Fibroblast of lung (primary cell): Measurements from ENCODE around the gene MUC2. TPM values are rescaled to one million over a fixed set of nuclear protein-coding genes. Genes with fewer than 3 reads are reported as not detected.

Source experiments
- DNase-seq, 2 donors: peaks; one replicate each; pipeline versions ENCODE4 v3.0.0 to v3.0.0-alpha.2; 2010; ENCODE audit warnings: low read depth in 2 of 2
- H2AFZ ChIP-seq: 2 replicates; pipeline ENCODE4 v1.5.1; 2012; ENCODE audit warnings: low read length, control low read depth, inconsistent platforms
- H3K27ac ChIP-seq: 2 replicates; pipeline ENCODE4 v1.5.1; 2011; ENCODE audit warnings: low read length, control low read depth; ENCODE audit not compliant: insufficient read depth
- H3K27me3 ChIP-seq: 2 replicates; pipeline ENCODE4 v1.5.1; 2011; ENCODE audit warnings: mild to moderate bottlenecking, low read length; ENCODE audit not compliant: control insufficient read depth, insufficient read depth
- H3K36me3 ChIP-seq: 2 replicates; pipeline ENCODE4 v1.5.1; 2011; ENCODE audit warnings: low read length; ENCODE audit not compliant: control insufficient read depth, insufficient read depth
- H3K4me1 ChIP-seq: 2 replicates; pipeline ENCODE4 v1.5.1; 2011; ENCODE audit warnings: low read length; ENCODE audit not compliant: control insufficient read depth, insufficient read depth; ENCODE audit errors: extremely low read depth
- H3K4me2 ChIP-seq: 2 replicates; pipeline ENCODE4 v1.5.1; 2011; ENCODE audit warnings: low read length, control low read depth; ENCODE audit not compliant: insufficient read depth; ENCODE audit errors: extremely low read depth
- H3K4me3 ChIP-seq, 4 experiments: fragments of 200-600 bp in 1 of 4; sonication (generic) in 1 of 4; replicated peaks in 1 of 4; 2 replicates each; pipeline ENCODE4 v1.5.1; 2011 to 2016; ENCODE audit warnings: low read length in 4 of 4, low read depth in 3 of 4, mild to moderate bottlenecking in 3 of 4, control low read depth in 2 of 4, inconsistent platforms in 1 of 4, mixed read lengths in 1 of 4; ENCODE audit not compliant: insufficient read depth in 1 of 4; ENCODE audit errors: control extremely low read depth in 1 of 4
- H3K79me2 ChIP-seq: 2 replicates; pipeline ENCODE4 v1.5.1; 2012; ENCODE audit warnings: mild to moderate bottlenecking, low read length, inconsistent platforms; ENCODE audit not compliant: control insufficient read depth, insufficient read depth
- H3K9ac ChIP-seq: 2 replicates; pipeline ENCODE4 v1.5.1; 2011; ENCODE audit warnings: mild to moderate bottlenecking, low read length, control low read depth; ENCODE audit not compliant: insufficient read depth
- H3K9me3 ChIP-seq: 2 replicates; pipeline ENCODE4 v1.5.1; 2012; ENCODE audit warnings: low read depth, low read length; ENCODE audit not compliant: control insufficient read depth, insufficient read depth
- H4K20me1 ChIP-seq: 2 replicates; pipeline ENCODE4 v1.5.1; 2011; ENCODE audit warnings: low read length; ENCODE audit not compliant: control insufficient read depth, insufficient read depth; ENCODE audit errors: extremely low read depth
- CTCF ChIP-seq, 2 donors: IDR thresholded peaks in 1 of 2; conservative IDR thresholded peaks in 1 of 2; 1 replicate in 1 of 2; 2 replicates in 1 of 2; pipeline ENCODE4 v1.5.1; 2011 to 2012; ENCODE audit warnings: low read length in 2 of 2, control low read depth in 1 of 2, inconsistent platforms in 1 of 2, low read depth in 1 of 2, mild to moderate bottlenecking in 1 of 2
- EZH2 ChIP-seq: IDR thresholded peaks from 2 replicates; pipeline ENCODE4 v1.5.1; 2012; ENCODE audit warnings: low read length, control low read depth, mild to moderate bottlenecking; ENCODE audit errors: missing control alignments
- polyA plus RNA-seq, 2 donors: library from polyadenylated mRNA; depleted of rRNA in 1 of 2; stranded (reverse) in 1 of 2; unstranded in 1 of 2; fragments of >200 nt; gene quantifications; 2 replicates each; pipeline ENCODE4 v1.2.1, GENCODE V29; 2011 to 2012; ENCODE audit warnings: missing spikeins in 1 of 2
- total RNA-seq: library from RNA; depleted of rRNA; stranded (reverse); fragments of >200 nt; gene quantifications from 2 replicates; pipeline ENCODE4 v1.2.1, GENCODE V29; 2014

The MUC2 gene
- total and polyA plus RNA-seq, 2 donors (not counting 1 experiment from before 2014, with no cell fraction given) = not detected

- H2AFZ ChIP-seq = no peak overlapping the region
- no peaks in the 10 kb centered on the region for H4K20me1 ChIP-seq
- peaks cover 4% of the 10 kb centered on the region for H3K9me3 ChIP-seq
- H3K27me3 ChIP-seq = no peaks in the 10 kb centered on the region
- TF ChIP-seq EZH2 (no peak), CTCF (conservative IDR thresholded peaks at IDR 0.05 in 1 of 2, IDR thresholded peaks at IDR 0.05 in 1 of 2; ENCODE audit: low read depth in 1 of 2, low read length in 2 of 2) (no peak)
- H3K4me3 ChIP-seq = no peak overlapping the region
- DNase-seq = no peak
- no peak overlapping the region for H3K27ac ChIP-seq
- H3K4me2 ChIP-seq = no peak overlapping the region
- no peaks in the 10 kb centered on the region for H3K36me3 ChIP-seq
- H3K79me2 ChIP-seq = no peaks in the 10 kb centered on the region
- H3K9ac ChIP-seq = no peak overlapping the region
- no peaks in the 10 kb centered on the region for H3K4me1 ChIP-seq
These were observed 17.5 kb downstream of the MUC2 start for GRCh38 chr11:1092145-1092670.

GRCh38 chr11:1092919-1093318 is 18.2 kb downstream of the MUC2 start:
- Histone ChIP-seq H3K27ac (no peak overlapping the region), H3K36me3 (no peaks in the 10 kb centered on the region), H3K9me3 (peaks cover 4% of the 10 kb centered on the region), H3K27me3 (no peaks in the 10 kb centered on the region), H3K9ac (no peak overlapping the region), H4K20me1 (no peaks in the 10 kb centered on the region), H3K4me2 (no peak overlapping the region), H3K4me3 (no peak overlapping the region), H3K4me1 (no peaks in the 10 kb centered on the region), H2AFZ (no peak overlapping the region), H3K79me2 (no peaks in the 10 kb centered on the region)
- TF ChIP-seq CTCF (conservative IDR thresholded peaks at IDR 0.05 in 1 of 2, IDR thresholded peaks at IDR 0.05 in 1 of 2; ENCODE audit: low read depth in 1 of 2, low read length in 2 of 2) (no peak), EZH2 (no peak)
- DNase-seq = no peak

- Histone ChIP-seq H2AFZ (no peak overlapping the region), H3K9ac (no peak overlapping the region), H3K27ac (no peak overlapping the region), H3K27me3 (no peaks in the 10 kb centered on the region), H4K20me1 (no peaks in the 10 kb centered on the region), H3K36me3 (no peaks in the 10 kb centered on the region), H3K4me2 (no peak overlapping the region), H3K4me3 (no peak overlapping the region), H3K9me3 (peaks cover 2% of the 10 kb centered on the region), H3K4me1 (no peaks in the 10 kb centered on the region), H3K79me2 (no peaks in the 10 kb centered on the region)
- TF ChIP-seq EZH2 = no peak
- TF ChIP-seq CTCF (conservative IDR thresholded peaks at IDR 0.05 in 1 of 2, IDR thresholded peaks at IDR 0.05 in 1 of 2; ENCODE audit: low read depth in 1 of 2, low read length in 2 of 2) = no peak
- no peak for DNase-seq
These were observed 25.1 kb downstream of the MUC2 start for GRCh38 chr11:1099519-1100355.
